HG03575 (cell line): Measurements from ENCODE around the gene LTB.

Experiments
- ATAC-seq: cut with Tn5 transposase; IDR thresholded peaks from one replicate; pipeline ENCODE4 v1.9.1; 2021; ENCODE audit not compliant: unreplicated experiment, insufficient number of reproducible peaks, low FRiP score; ENCODE audit errors: extremely low read depth

LTB gene

GRCh38 chr6:31582230-31582643 is at the start of gene LTB:
LTB (minus strand) TSS chr6:31582424; CDS start chr6:31582417, 7 bp downstream.
- no peak for ATAC-seq

GRCh38 chr6:31631681-31632278 is 49.6 kb upstream of the LTB start:
- ATAC-seq = no peak

GRCh38 chr6:31631209-31631608 is 49.0 kb upstream of the LTB start:
- ATAC-seq = no peak

- no peak for ATAC-seq
Measured at GRCh38 chr6:31630177-31630934, 48.1 kb upstream of the LTB start.

GRCh38 chr6:31629014-31629413 is 46.8 kb upstream of the LTB start:
- ATAC-seq = no peak

GRCh38 chr6:31627690-31628287 is 45.6 kb upstream of the LTB start:
- ATAC-seq = no peak

GRCh38 chr6:31626952-31627351 is 44.7 kb upstream of the LTB start:
- ATAC-seq = no peak

GRCh38 chr6:31624070-31624469 is 41.8 kb upstream of the LTB start:
- ATAC-seq = no peak

- ATAC-seq = no peak
Measured at GRCh38 chr6:31622684-31623091, 40.5 kb upstream of the LTB start.

- no peak for ATAC-seq
Measured at GRCh38 chr6:31621991-31622390, 39.8 kb upstream of the LTB start.

- no peak for ATAC-seq
Measured at GRCh38 chr6:31621320-31621939, 39.2 kb upstream of the LTB start.

GRCh38 chr6:31620586-31621319 is 38.5 kb upstream of the LTB start, which contains the start of gene PRRC2A:
PRRC2A (plus strand) TSS chr6:31620715; CDS start chr6:31622790, 2,075 bp downstream.
- ATAC-seq = peak; percentile 7

- peak; percentile 44 for ATAC-seq
Measured at GRCh38 chr6:31619805-31620585, 37.8 kb upstream of the LTB start.

- ATAC-seq = no peak
Measured at GRCh38 chr6:31617010-31617409, 34.8 kb upstream of the LTB start.

- no peak for ATAC-seq
Measured at GRCh38 chr6:31615748-31616147, 33.5 kb upstream of the LTB start.

- ATAC-seq = no peak
Measured at GRCh38 chr6:31614684-31615578, 32.7 kb upstream of the LTB start, which contains the start of gene AIF1. AIF1 (plus strand) TSS chr6:31615234; CDS start chr6:31615330, 96 bp downstream.

GRCh38 chr6:31614075-31614619 is 31.9 kb upstream of the LTB start:
- ATAC-seq = no peak
